GM23248 (cell line): ENCODE results near the gene GNA14.

Experiments used
- EZH2 ChIP-seq: fragments of 200-600 bp; sonication (generic); IDR thresholded peaks from 2 replicates; pipeline ENCODE4 v1.6.1; 2018; ENCODE audit warnings: antibody characterized with exemption, mild to moderate bottlenecking; ENCODE audit not compliant: insufficient read depth, poor library complexity, severe bottlenecking
- EZH2phosphoT487 ChIP-seq: fragments of 200-600 bp; sonication (generic); IDR thresholded peaks from 2 replicates; pipeline ENCODE4 v1.6.1; 2018; ENCODE audit warnings: antibody characterized with exemption, moderate library complexity, mild to moderate bottlenecking, low read depth; ENCODE audit not compliant: insufficient read depth

- no peak for TF ChIP-seq EZH2phosphoT487
- TF ChIP-seq EZH2: no peak
Observed at GRCh38 chr9:77547106-77547730, 100.9 kb downstream of the GNA14 start.
